ENCODE results near the gene MLLT11.

The MLLT11 gene

DNA sequence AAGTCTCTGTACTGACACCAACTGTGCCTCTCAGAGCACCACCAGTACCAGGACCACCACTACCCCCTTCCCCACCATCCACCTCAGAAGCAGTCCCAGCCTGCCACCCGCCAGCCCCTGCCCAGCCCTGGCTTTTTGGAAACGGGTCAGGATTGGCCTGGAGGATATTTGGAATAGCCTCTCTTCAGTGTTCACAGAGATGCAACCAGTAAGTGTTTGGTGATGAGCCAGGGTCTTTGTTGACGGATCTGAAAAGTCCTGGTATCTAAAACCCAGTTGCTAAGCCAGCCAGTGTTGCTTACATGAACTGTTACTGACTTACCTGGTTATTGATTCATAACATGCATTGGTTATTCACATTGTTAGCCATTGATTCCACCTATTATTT, 11.6 kb upstream of the MLLT11 start:
- H3K27me3 Mint-ChIP-seq: no peaks in the 10 kb centered on the region
- ATAC-seq: no peak
- peaks cover 29% of the 10 kb centered on the region for H3K36me3 Mint-ChIP-seq
- H3K9me3 Mint-ChIP-seq: no peaks in the 10 kb centered on the region
- H3K27ac Mint-ChIP-seq: peak overlapping the region; percentile 95
- H3K4me3 Mint-ChIP-seq: peak overlapping the region; percentile 92
- H3K4me1 Mint-ChIP-seq: peaks cover 37% of the 10 kb centered on the region

DNA sequence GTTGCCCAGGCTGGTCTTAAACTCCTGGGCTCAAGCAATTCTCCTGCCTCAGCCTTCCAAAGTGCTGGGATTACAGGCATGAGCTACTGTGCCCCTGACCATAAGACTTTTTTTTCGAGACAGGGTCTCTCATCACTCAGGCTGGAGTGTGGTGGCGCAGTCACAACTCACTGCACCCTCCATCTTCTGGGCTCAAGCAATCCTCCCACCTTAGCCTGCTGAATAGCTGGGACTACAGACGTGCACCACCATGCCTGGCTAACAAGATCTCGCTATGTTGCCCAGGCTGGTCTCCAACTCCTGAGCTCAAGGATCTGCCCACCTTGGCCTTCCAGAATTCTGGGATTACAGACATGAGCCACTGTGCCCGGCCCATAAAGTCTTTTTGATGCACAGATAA, 10.7 kb upstream of the MLLT11 start:
- peaks cover 37% of the 10 kb centered on the region for H3K4me1 Mint-ChIP-seq

DNA sequence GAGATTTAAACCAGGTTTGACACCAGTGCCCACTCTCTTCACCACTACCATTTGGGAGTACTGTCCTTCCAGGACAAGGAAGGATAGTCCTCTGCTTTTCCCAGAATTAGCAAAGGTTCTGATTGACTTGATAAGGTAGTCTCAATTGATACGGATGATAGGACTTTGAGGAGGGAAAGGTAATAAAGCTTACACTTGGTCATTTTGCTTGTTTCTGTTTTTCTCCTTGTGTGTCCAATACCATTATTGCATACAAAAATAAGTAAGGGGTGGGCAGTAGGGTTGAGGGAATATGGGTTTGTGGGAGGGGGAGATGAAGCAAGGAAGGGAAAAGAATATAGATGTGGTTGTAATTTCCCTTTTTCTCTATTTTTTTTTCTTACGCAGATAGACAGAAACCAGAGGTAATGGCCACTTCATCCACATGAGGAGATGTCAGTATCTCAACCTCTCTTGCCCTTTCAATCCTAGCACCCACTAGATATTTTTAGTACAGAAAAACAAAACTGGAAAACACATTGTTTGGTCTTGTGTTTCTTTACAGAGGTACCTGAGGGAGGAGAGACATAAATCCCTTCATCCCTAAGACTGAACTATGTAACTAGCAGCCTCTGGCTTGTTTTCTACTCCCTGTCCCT, 10.0 kb upstream of the MLLT11 start:
- H3K4me1 Mint-ChIP-seq: peaks cover 44% of the 10 kb centered on the region
- H3K27me3 Mint-ChIP-seq: no peaks in the 10 kb centered on the region
- H3K9me3 Mint-ChIP-seq: no peaks in the 10 kb centered on the region
- ATAC-seq: no peak
- no peak overlapping the region for H3K4me3 Mint-ChIP-seq
- H3K27ac Mint-ChIP-seq: peak overlapping the region; percentile 95
- peaks cover 36% of the 10 kb centered on the region for H3K36me3 Mint-ChIP-seq

More for the DNA sequence above, 10.7 kb upstream of the MLLT11 start:
- H3K27me3 Mint-ChIP-seq: no peaks in the 10 kb centered on the region
- no peak overlapping the region for H3K4me3 Mint-ChIP-seq
- H3K36me3 Mint-ChIP-seq: peaks cover 33% of the 10 kb centered on the region
- H3K27ac Mint-ChIP-seq: peak overlapping the region; percentile 95
- no peaks in the 10 kb centered on the region for H3K9me3 Mint-ChIP-seq
- ATAC-seq: no peak

DNA sequence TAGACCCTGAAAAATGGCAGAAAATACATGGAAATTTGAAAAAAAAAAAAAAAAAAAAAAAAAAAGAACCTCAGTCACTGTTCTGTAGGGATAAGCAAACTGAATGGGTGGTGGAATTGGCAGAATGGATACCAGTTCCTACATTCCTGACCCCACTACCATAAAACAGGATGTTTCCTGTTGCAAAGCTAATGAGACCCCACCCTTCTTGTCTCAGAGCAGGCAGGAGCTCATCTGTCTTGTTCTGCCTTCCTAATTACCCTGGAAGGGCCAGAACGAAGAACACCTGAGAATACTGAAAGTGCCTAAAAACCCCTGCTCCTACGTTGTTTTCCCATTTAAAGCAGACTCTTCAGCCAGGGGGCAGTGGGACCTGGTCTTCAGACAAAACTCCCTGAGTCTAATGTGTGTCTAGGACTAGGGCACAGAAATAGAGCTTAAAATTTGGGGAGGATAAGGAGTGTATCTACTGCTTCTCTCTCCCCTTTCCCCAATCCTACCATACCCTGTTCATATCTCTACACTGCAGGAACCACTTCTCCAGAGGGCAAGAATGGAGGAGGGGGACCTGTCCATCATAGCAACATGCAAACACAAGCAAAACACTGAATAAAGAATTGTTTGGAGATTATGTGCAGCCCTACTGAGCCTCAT, 8.7 kb upstream of the MLLT11 start:
- H3K27me3 Mint-ChIP-seq: no peaks in the 10 kb centered on the region
- peaks cover 46% of the 10 kb centered on the region for H3K36me3 Mint-ChIP-seq
- peaks cover 49% of the 10 kb centered on the region for H3K4me1 Mint-ChIP-seq
- peak overlapping the region; percentile 50 for H3K27ac Mint-ChIP-seq
- no peak for ATAC-seq
- no peaks in the 10 kb centered on the region for H3K9me3 Mint-ChIP-seq
- no peak overlapping the region for H3K4me3 Mint-ChIP-seq

DNA sequence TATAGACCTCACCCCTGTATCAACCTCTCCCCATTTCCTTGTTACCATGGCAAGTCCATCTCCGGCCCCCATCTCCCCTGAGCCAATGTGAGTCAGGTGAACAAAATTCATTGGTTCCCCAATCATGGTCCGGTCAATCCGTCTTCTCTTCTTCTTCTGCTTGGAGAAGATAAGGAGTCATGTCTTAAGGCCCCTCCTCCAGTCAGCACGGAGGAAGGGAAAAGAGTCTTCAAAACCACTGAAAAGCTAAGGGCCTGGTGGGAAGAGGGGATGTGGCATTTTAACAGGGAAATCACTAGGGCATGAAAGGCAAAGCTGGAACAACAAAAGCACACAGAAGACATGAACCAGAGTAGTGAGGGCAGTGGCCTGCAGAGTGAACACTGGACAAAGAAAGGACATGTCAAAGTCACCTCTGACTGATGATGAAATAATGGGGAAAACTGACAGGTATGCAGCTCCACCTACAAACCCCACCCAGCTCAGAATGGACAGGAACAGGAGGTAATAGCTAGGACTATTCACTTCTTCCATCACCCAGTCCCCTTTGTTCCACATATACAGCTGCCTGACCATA, 5.1 kb upstream of the MLLT11 start:
- Mint-ChIP-seq H3K4me1 (peaks cover 52% of the 10 kb centered on the region), H3K27me3 (no peaks in the 10 kb centered on the region), H3K4me3 (peak overlapping the region; percentile 86), H3K9me3 (no peaks in the 10 kb centered on the region), H3K27ac (peak overlapping the region; percentile 90), H3K36me3 (peaks cover 72% of the 10 kb centered on the region)
- ATAC-seq: no peak

DNA sequence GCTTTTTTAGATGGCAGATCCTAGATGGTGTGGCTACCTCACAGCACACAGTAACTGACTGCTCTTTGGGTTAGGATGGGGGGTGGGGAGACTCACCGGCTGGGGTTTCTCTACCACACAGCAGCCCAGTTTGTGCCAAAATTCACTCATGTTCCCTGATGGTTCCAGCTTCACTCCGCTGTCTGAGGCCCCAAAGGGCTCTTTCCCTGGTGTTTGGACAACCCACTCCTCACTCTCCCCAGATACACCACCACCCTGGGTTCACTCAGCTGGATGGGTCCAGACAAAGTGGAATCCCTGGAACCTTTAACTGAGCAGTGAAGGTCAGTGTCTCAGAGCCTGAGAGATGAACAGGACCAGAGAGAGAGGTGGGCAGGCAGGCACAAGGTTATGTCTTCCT, 4.6 kb upstream of the MLLT11 start:
- H3K4me1 Mint-ChIP-seq: peaks cover 57% of the 10 kb centered on the region
- H3K36me3 Mint-ChIP-seq: peaks cover 72% of the 10 kb centered on the region
- no peaks in the 10 kb centered on the region for H3K27me3 Mint-ChIP-seq
- H3K4me3 Mint-ChIP-seq: peak overlapping the region; percentile 86
- H3K9me3 Mint-ChIP-seq: no peaks in the 10 kb centered on the region
- ATAC-seq: no peak
- peak overlapping the region; percentile 90 for H3K27ac Mint-ChIP-seq

DNA sequence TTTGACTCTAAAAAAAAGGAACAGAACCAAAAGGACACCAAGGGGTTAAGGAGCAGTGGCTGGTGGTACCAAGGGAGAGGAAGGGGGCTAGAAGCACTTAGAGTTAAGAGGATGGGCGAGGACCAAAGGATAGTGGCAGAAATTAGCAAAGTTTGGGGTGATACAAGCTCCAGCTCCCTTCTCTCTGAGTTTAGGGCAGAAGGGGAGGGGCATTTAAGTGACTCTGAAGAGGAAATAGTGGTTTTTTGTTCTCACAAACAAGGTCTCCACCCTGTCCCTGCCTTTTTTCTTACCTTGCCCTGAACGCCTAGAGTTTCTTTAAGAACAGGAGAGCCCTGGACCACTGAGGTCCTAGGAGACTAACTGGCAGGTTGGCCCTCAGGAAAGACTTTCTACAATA, 4.0 kb upstream of the MLLT11 start:
- ATAC-seq: no peak
- H3K9me3 Mint-ChIP-seq: no peaks in the 10 kb centered on the region
- H3K4me3 Mint-ChIP-seq: peak overlapping the region; percentile 86
- peaks cover 63% of the 10 kb centered on the region for H3K4me1 Mint-ChIP-seq
- H3K27ac Mint-ChIP-seq: peak overlapping the region; percentile 90
- peaks cover 72% of the 10 kb centered on the region for H3K36me3 Mint-ChIP-seq
- H3K27me3 Mint-ChIP-seq: no peaks in the 10 kb centered on the region

DNA sequence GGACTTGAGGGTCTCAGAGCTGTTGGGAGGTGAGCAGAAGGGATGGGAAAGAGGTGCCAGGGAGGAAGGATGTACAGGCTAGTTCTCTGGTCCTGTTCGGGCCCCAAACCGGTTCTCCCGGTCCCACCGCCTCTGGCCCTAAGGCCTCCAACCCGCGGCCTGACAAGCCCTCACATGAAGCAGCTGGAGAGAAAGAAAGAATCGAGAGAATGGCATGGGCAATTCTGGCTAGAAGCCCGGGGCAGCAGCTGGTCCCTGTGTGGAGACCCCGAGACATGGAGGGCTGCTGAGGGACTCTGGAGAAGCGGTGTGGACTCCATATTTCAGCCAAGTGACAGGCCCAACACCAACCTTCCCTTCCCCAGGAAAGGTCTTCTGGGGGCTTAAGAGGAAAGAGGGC, 1.5 kb upstream of the MLLT11 start:
- Mint-ChIP-seq H3K9me3 (no peaks in the 10 kb centered on the region), H3K4me3 (peak overlapping the region; percentile 86), H3K36me3 (peaks cover 49% of the 10 kb centered on the region), H3K4me1 (peaks cover 60% of the 10 kb centered on the region), H3K27ac (peak overlapping the region; percentile 90), H3K27me3 (no peaks in the 10 kb centered on the region)
- no peak for ATAC-seq

DNA sequence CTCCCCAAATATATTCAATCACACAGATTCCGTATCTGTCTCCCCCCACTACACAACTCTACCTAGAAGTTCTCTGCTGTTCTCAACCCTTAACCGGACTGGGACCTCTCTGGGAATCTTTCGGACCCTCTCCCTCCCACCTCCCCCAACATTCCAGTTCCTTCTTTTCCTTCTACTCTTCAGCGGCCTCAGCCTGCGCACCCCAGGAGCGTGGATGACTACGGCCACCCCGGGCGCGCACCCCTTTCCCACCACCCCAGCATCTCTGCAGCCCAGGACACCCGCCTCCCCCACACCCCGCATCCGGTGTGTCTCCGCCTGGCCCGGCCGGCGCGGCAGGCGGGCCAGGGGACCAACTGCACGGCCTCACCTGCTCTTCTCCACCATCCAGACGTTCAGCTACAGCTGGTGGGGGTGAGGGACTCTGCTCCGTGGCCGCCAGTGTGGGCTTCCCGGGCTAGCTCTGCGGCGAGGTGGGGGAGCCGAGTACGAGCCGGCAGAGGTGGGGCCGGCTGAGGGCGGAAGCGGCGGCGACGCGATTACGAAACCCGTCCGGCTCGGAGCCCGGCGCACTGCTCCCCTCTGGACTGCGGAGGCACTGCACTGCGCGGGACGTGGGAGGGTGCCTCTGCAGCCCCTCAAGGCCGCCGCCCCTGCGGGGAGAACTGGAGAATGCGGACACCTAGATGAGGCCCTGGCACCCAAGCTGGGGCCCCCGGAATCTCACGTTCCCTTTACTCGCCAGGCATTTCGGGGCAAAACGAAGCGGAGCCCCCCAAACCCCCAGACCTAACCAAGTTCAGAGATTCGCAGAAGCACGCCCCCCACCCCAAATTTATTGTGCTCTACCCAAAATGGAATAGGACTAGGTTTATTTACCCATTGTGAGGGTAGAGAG, 839 bp upstream of the MLLT11 start, which contains the start of gene CDC42SE1:
Gene CDC42SE1, minus strand, starts transcription at position 514 of the 898 bp plus-strand sequence. CDS start 3,892 bp downstream, outside the sequence.
- Mint-ChIP-seq H3K9me3 (no peaks in the 10 kb centered on the region), H3K4me3 (peak within 1 kb of the TSS; percentile 86), H3K36me3 (peaks cover 44% of the 10 kb centered on the region), H3K27ac (peak within 1 kb of the TSS; percentile 90), H3K27me3 (no peaks in the 10 kb centered on the region), H3K4me1 (peaks cover 60% of the 10 kb centered on the region)
- peak; percentile 94 for ATAC-seq

DNA sequence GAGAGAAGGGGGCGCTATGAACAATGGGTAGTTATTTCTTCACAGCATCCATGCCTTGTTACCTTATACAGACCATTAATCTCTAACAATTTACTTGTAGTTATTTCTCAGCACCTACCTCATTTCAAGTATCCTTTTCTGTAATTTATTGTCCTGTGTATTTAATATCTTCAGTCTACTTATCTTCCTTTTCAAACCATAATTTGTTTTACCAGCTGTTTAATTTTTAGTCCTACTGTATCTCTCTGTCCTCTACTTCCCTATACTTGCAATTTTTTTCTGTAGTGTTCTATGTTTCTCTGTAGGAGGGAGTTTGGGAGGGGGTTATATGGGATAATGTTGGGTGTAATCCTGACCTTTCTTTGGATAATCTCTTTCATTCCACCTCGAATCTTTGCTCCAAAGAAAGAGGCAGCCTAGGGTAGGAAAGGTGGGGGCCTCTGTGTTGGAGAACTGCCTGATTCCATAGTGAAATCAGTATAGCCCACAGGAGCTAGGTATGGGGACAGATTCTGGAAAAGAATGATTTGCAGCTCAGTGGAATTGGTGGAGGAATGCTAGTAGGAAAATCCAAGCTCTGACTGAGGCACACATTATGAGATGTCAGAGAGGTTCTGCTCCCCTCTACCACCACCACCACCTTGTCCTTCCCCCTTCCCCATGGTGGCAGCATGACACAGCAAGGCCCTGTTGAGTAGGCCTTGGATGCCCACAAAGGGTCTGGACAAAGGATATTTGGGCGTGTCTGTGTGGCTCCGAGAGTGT, 642 bp downstream of the MLLT11 start:
- Mint-ChIP-seq H3K36me3 (peaks cover 31% of the 10 kb centered on the region), H3K4me1 (peaks cover 46% of the 10 kb centered on the region), H3K4me3 (peak overlapping the region; percentile 86), H3K27me3 (no peaks in the 10 kb centered on the region), H3K9me3 (no peaks in the 10 kb centered on the region), H3K27ac (peak overlapping the region; percentile 90)
- ATAC-seq: no peak

DNA sequence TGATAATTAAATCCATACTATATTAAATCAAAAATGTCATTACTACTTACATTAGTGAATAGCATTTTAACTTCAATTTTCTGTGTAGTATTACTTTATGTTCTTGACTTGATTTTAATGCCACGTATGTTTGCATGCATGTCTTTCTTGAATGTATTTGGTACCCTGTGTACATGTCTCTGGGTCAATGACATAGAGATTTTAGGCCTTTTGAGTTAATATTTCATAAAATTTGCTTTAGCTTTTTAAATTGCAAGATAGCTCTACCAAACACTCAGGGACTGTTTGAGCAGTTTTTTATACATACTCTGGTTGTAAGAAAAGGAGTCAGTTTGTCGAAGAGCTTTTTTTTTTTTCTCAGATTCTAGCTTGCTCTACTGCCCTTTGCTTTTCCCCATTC, 1.5 kb downstream of the MLLT11 start:
- Mint-ChIP-seq H3K27ac (no peak overlapping the region), H3K4me3 (no peak overlapping the region)

DNA sequence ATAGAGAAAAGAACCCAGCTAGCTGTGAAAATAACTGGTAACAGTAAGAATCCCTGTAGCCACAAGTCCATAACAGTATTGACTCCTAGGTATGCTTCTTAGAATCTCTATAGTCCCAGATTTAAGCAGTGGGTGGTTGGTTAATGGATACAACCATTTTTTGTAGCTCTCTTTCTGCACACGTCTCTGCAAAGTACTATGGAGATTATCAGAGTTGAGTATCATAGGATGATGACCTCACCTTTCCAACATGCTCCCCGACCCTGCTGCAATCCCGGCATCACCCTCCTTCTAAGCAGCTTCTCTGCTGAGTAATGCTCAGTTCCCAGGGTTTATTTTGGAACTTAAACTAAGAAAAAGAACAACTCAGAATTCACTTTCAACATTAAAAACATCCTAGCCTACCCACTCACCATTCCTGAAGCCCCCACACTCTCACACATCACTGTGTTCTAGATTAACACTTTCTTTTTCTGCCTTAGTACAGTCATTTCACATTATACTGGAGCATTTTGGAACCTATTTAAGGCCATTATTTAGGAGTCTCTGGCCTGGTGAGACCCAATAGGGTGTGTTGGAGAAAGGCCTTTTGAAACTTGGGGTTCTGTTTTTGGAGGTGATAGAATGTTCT, 2.7 kb downstream of the MLLT11 start:
- ATAC-seq: no peak
- Mint-ChIP-seq H3K4me3 (no peak overlapping the region), H3K27me3 (no peaks in the 10 kb centered on the region), H3K9me3 (no peaks in the 10 kb centered on the region), H3K36me3 (peaks cover 21% of the 10 kb centered on the region), H3K27ac (no peak overlapping the region), H3K4me1 (peaks cover 26% of the 10 kb centered on the region)

More for the DNA sequence above, 1.5 kb downstream of the MLLT11 start:
- H3K4me1 Mint-ChIP-seq: peaks cover 38% of the 10 kb centered on the region
- H3K9me3 Mint-ChIP-seq: no peaks in the 10 kb centered on the region
- no peak for ATAC-seq
- no peaks in the 10 kb centered on the region for H3K27me3 Mint-ChIP-seq
- peaks cover 30% of the 10 kb centered on the region for H3K36me3 Mint-ChIP-seq

DNA sequence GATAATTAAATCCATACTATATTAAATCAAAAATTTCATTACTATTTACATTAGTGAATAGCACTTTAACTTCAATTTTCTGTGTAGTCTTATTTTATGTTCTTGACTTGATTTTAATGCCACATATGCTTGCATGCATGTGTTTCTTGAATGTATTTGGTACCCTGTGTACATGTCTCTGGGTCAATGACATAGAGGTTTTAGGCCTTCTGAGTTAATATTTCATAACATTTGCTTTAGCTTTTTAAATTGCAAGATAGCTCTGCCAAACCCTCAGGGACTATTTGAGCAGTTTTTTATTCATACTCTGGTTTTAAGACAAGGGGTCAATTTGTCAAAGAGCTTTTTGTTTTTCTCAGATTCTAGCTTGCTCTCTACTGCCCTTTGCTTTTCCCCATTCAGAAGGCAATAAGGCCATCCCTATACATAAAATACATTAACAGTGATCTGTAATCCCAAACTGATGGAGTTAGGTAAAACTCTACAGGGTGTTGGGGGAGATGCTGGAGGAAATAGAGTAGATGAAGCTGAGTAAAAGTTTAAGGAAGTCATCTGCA, 5.0 kb downstream of the MLLT11 start:
- Mint-ChIP-seq H3K36me3 (peaks cover 6% of the 10 kb centered on the region), H3K27me3 (no peaks in the 10 kb centered on the region), H3K9me3 (no peaks in the 10 kb centered on the region), H3K27ac (no peak overlapping the region), H3K4me1 (peaks cover 13% of the 10 kb centered on the region), H3K4me3 (no peak overlapping the region)
- no peak for ATAC-seq

DNA sequence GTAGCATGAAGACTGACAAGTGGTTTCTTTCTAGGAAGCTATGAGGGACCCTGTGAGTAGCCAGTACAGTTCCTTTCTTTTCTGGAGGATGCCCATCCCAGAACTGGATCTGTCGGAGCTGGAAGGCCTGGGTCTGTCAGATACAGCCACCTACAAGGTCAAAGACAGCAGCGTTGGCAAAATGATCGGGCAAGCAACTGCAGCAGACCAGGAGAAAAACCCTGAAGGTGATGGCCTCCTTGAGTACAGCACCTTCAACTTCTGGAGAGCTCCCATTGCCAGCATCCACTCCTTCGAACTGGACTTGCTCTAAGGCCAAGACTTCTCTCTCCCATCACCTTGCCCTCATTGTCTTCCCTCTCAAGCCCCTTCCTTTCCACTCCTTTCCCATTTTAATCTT, 7.0 kb downstream of the MLLT11 start:
- Mint-ChIP-seq H3K4me3 (no peak overlapping the region), H3K36me3 (peaks cover 6% of the 10 kb centered on the region), H3K4me1 (peaks cover 7% of the 10 kb centered on the region), H3K27ac (no peak overlapping the region), H3K9me3 (no peaks in the 10 kb centered on the region), H3K27me3 (no peaks in the 10 kb centered on the region)
- ATAC-seq: no peak

Measured in stimulated activated memory B cell treated with anti-CD40 and anti-IgM and Interleukin-4, amounts not matched to agents 10 μg/mL and 1 μg/mL and 100 μg/mL, for 72 hours (primary cell).